Dermis microvascular lymphatic vessel endothelial cell (primary cell): ENCODE data around the gene CCDC74B. TPM values are rescaled to one million over a fixed set of nuclear protein-coding genes. Genes with fewer than 3 reads are reported as not detected.
"Not testable (repeated sequence)": the region's sequence is repeated elsewhere in the genome, so short reads cannot be mapped to it uniquely, and the experiment has no call there.

Source experiments
- DNase-seq, 2 donors: peaks; one replicate each; pipeline versions ENCODE4 v3.0.0 to v3.0.0-alpha.2; 2010; ENCODE audit warnings: low read depth in 2 of 2
- total RNA-seq: library from RNA; depleted of rRNA; stranded (reverse); fragments of >200 nt; gene quantifications from 2 replicates; pipeline ENCODE4 v1.2.1, GENCODE V29; 2014

Gene CCDC74B
- total RNA-seq, 1 donor from 2014 or later: 0.64 TPM

- not testable (repeated sequence) for DNase-seq
Observed at GRCh38 chr2:130166611-130167010, 21.7 kb upstream of the CCDC74B start.

- no peak for DNase-seq
Observed at GRCh38 chr2:130165293-130166016, 20.5 kb upstream of the CCDC74B start.

- no peak for DNase-seq
Observed at GRCh38 chr2:130162968-130163367, 18.1 kb upstream of the CCDC74B start.

- DNase-seq: not testable (repeated sequence)
Observed at GRCh38 chr2:130162486-130162885, 17.6 kb upstream of the CCDC74B start.

GRCh38 chr2:130160838-130161705 is 16.2 kb upstream of the CCDC74B start:
- not testable (repeated sequence) for DNase-seq

GRCh38 chr2:130160131-130160530 is 15.2 kb upstream of the CCDC74B start:
- DNase-seq: no peak

- not testable (repeated sequence) for DNase-seq
Observed at GRCh38 chr2:130159376-130159775, 14.5 kb upstream of the CCDC74B start.

GRCh38 chr2:130158631-130159030 is 13.7 kb upstream of the CCDC74B start:
- no peak for DNase-seq

- DNase-seq: not testable (repeated sequence)
Observed at GRCh38 chr2:130157825-130158514, 13.1 kb upstream of the CCDC74B start.

- not testable (repeated sequence) for DNase-seq
Observed at GRCh38 chr2:130157354-130157753, 12.4 kb upstream of the CCDC74B start.

- DNase-seq: no peak
Observed at GRCh38 chr2:130156624-130157004, 11.7 kb upstream of the CCDC74B start.

GRCh38 chr2:130155956-130156623 is 11.2 kb upstream of the CCDC74B start:
- peak; percentile 43 to 61 for DNase-seq

- no peak for DNase-seq
Observed at GRCh38 chr2:130154773-130155765, 10.2 kb upstream of the CCDC74B start.

- DNase-seq: not testable (repeated sequence)
Observed at GRCh38 chr2:130154423-130154770, 9.5 kb upstream of the CCDC74B start.

GRCh38 chr2:130153721-130154422 is 9.0 kb upstream of the CCDC74B start:
- not testable (repeated sequence) for DNase-seq

GRCh38 chr2:130152816-130153595 is 8.1 kb upstream of the CCDC74B start:
- DNase-seq: no peak

- DNase-seq: not testable (repeated sequence)
Observed at GRCh38 chr2:130152136-130152815, 7.4 kb upstream of the CCDC74B start.

GRCh38 chr2:130151145-130151512 is 6.2 kb upstream of the CCDC74B start:
- not testable (repeated sequence) for DNase-seq
